Esophagus muscularis mucosa (tissue), 4 donors: ENCODE measurements around the gene MAN1A1. TPM values are rescaled to one million over a fixed set of nuclear protein-coding genes. Genes with fewer than 3 reads are reported as not detected.

ENCODE experiments used
- DNase-seq: peaks from one replicate; pipeline ENCODE4 v3.0.0-alpha.2; 2017; ENCODE audit errors: extremely low spot score
- H3K27ac ChIP-seq, 4 donors: fragments of 200-600 bp; sonication (generic); replicated peaks in 1 of 4; 1 replicate in 3 of 4; 2 replicates in 1 of 4; pipeline ENCODE4 v1.5.1; 2016 to 2019; ENCODE audit warnings: mild to moderate bottlenecking in 1 of 4
- H3K27me3 ChIP-seq, 4 donors: fragments of 200-600 bp; sonication (generic); one replicate each; pipeline versions ENCODE4 v1.5.1 to v1.6.0; 2016 to 2019
- H3K36me3 ChIP-seq, 4 donors: fragments of 200-600 bp; sonication (generic); one replicate each; pipeline ENCODE4 v1.5.1; 2016 to 2019
- H3K4me1 ChIP-seq, 4 donors: fragments of 200-600 bp; sonication (generic); one replicate each; pipeline ENCODE4 v1.5.1; 2016 to 2019
- H3K4me3 ChIP-seq, 4 donors: fragments of 200-600 bp; sonication (generic); 1 replicate in 2 of 4; 2 replicates in 2 of 4; pipeline ENCODE4 v1.5.1; 2016 to 2019; ENCODE audit warnings: mild to moderate bottlenecking in 4 of 4, moderate library complexity in 1 of 4
- H3K9me3 ChIP-seq, 4 donors: fragments of 200-600 bp; sonication (generic); 1 replicate in 3 of 4; 2 replicates in 1 of 4; pipeline ENCODE4 v1.5.1; 2016 to 2019
- CTCF ChIP-seq, 3 experiments: fragments of 200-600 bp in 2 of 3; fragments of 450-650 bp in 1 of 3; sonication (generic) in 2 of 3; IDR thresholded peaks; one replicate each; pipeline ENCODE4 v1.5.1; 2017 to 2019; ENCODE audit warnings: antibody characterized with exemption in 3 of 3, mild to moderate bottlenecking in 2 of 3, moderate library complexity in 1 of 3
- EP300 ChIP-seq: sonication (generic); formaldehyde crosslinking; IDR thresholded peaks from one replicate; pipeline ENCODE4 v1.6.1; 2017; ENCODE audit warnings: antibody characterized with exemption
- POLR2A ChIP-seq: fragments of 450-650 bp; IDR thresholded peaks from one replicate; pipeline ENCODE4 v1.6.1; 2017; ENCODE audit warnings: antibody characterized with exemption, moderate library complexity, mild to moderate bottlenecking, low read depth
- POLR2AphosphoS5 ChIP-seq, 2 donors: sonication (generic); formaldehyde crosslinking; IDR thresholded peaks; one replicate each; pipeline ENCODE4 v1.6.1; 2017; ENCODE audit warnings: antibody characterized with exemption in 2 of 2
- WGBS: methylation state at CpG from one replicate; pipeline ENCODE4 v1.1.5; 2018; 5-methylcytosine and 5-hydroxymethylcytosine counted together
- intact Hi-C: fragments of 100-400 bp; cut with DNase I; formaldehyde crosslinking; loops from one replicate; pipeline ENCODE4 v1.15.1; 2023
- total RNA-seq, 4 donors: library from RNA; depleted of rRNA; stranded (reverse); fragments of >200 nt; gene quantifications; one replicate each; pipeline versions ENCODE4 v1.1.0 to v1.2.1, GENCODE V29; 2016

Gene MAN1A1
- total RNA-seq, 4 donors from 2014 or later: 79.4 to 125 (median 101) TPM

GRCh38 chr6:119323931-119324330 lies 25.6 kb downstream of the MAN1A1 start:
- DNase-seq: no peak
- intact Hi-C loops: no loop called here
- Histone ChIP-seq H3K36me3 (peaks cover 0 to 11% (median 0%) of the 10 kb centered on the region in 4 donors), H3K4me3 (no peak overlapping the region), H3K27ac (no peak overlapping the region), H3K9me3 (no peaks in the 10 kb centered on the region), H3K4me1 (peaks cover 0 to 34% (median 28%) of the 10 kb centered on the region in 4 donors), H3K27me3 (no peaks in the 10 kb centered on the region)
- TF ChIP-seq EP300 (no peak), POLR2AphosphoS5 (IDR thresholded peaks at IDR 0.05) (no peak), CTCF (IDR thresholded peaks at IDR 0.05) (no peak), POLR2A (no peak)
- WGBS: 57% methylated on average over 1 of the region's 1 CpG

GRCh38 chr6:119323478-119323877 lies 26.1 kb downstream of the MAN1A1 start:
- H3K4me1 ChIP-seq: peaks cover 0 to 30% (median 23%) of the 10 kb centered on the region in 4 donors
- WGBS: 98% methylated on average over 2 of the region's 2 CpGs
- H3K27ac ChIP-seq: no peak overlapping the region
- intact Hi-C loops: no loop called here
- peaks cover 0 to 11% (median 0%) of the 10 kb centered on the region in 4 donors for H3K36me3 ChIP-seq
- DNase-seq: no peak
- H3K4me3 ChIP-seq: no peak overlapping the region
- H3K9me3 ChIP-seq: no peaks in the 10 kb centered on the region
- H3K27me3 ChIP-seq: no peaks in the 10 kb centered on the region
- TF ChIP-seq POLR2AphosphoS5 (IDR thresholded peaks at IDR 0.05) (no peak), EP300 (no peak), POLR2A (no peak), CTCF (IDR thresholded peaks at IDR 0.05) (no peak)

- intact Hi-C loops: no loop called here
- Histone ChIP-seq H3K9me3 (no peaks in the 10 kb centered on the region), H3K27ac (no peak overlapping the region), H3K4me3 (no peak overlapping the region), H3K36me3 (peaks cover 0 to 11% (median 0%) of the 10 kb centered on the region in 4 donors), H3K4me1 (peaks cover 0 to 24% (median 17%) of the 10 kb centered on the region in 4 donors), H3K27me3 (no peaks in the 10 kb centered on the region)
- TF ChIP-seq CTCF (IDR thresholded peaks at IDR 0.05) (no peak), POLR2A (no peak), POLR2AphosphoS5 (IDR thresholded peaks at IDR 0.05) (no peak), EP300 (no peak)
- WGBS: 98% methylated on average over 3 of the region's 5 CpGs
- no peak for DNase-seq
Observed at GRCh38 chr6:119322715-119323350, 26.7 kb downstream of the MAN1A1 start.

- Histone ChIP-seq H3K36me3 (peaks cover 0 to 11% (median 0%) of the 10 kb centered on the region in 4 donors), H3K9me3 (no peaks in the 10 kb centered on the region), H3K4me1 (peaks cover 0 to 22% (median 12%) of the 10 kb centered on the region in 4 donors), H3K4me3 (no peak overlapping the region), H3K27ac (no peak overlapping the region), H3K27me3 (no peaks in the 10 kb centered on the region)
- intact Hi-C loops: no loop called here
- no peak for TF ChIP-seq POLR2A
- TF ChIP-seq EP300: no peak
- no peak for TF ChIP-seq POLR2AphosphoS5 (IDR thresholded peaks at IDR 0.05)
- no peak for TF ChIP-seq CTCF (IDR thresholded peaks at IDR 0.05)
- no peak for DNase-seq
- 94% methylated on average over 2 of the region's 2 CpGs for WGBS
Observed at GRCh38 chr6:119322034-119322433, 27.5 kb downstream of the MAN1A1 start.
